DOHH2 (cell line): ENCODE results near the gene CCR5AS.

Source experiments
- CTCF ChIP-seq: fragments of 200-600 bp; sonication (generic); IDR thresholded peaks from one replicate; pipeline ENCODE4 v1.5.1; 2014; ENCODE audit warnings: antibody characterized with exemption, mild to moderate bottlenecking, low read depth, low read length; ENCODE audit not compliant: poor library complexity, severe bottlenecking
- EZH2phosphoT487 ChIP-seq: fragments of 200-600 bp; sonication (generic); IDR thresholded peaks from 2 replicates; pipeline ENCODE4 v1.6.1; 2017; ENCODE audit warnings: borderline replicate concordance, mild to moderate bottlenecking, antibody characterized with exemption, low read length, moderate library complexity, mixed read lengths

DNA sequence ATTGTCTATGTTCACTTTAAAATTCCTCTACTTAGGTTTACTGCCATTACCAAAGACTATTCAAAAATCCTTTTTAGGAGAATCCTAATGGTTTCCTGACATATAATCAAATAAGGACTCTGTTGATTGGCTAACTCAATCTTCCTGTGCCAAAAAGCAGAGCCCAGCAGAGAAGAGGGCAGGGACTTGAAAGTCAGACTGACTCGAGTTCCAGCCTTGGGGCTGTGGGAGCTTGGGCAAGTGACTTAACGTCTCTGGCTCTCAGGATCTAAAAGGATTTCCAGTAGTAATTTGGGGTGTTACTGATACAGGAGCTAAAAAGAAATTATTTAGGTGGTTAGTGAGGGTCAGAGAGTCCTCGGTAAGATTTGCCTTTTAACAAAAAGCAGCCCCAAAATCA, 25.2 kb downstream of the CCR5AS start:
- TF ChIP-seq CTCF (no peak), EZH2phosphoT487 (no peak)
